ENCODE data around the gene TBCB.

The TBCB gene

GRCh38 chr19:36106441-36106840 lies 8.8 kb upstream of the TBCB start:
- CTCF ChIA-PET = interaction anchor here (0.7 to 1.3 kb wide), 2 partner anchors 20 to 862 kb away, joined by 6 to 7 read pairs; no protein-coding TSS in a partner anchor
- peak overlapping the region; percentile 41; the same call in 1 of the 2 replicates for H3K27ac ChIP-seq (ENCODE audit: extremely low read depth, low read depth, low read length)

GRCh38 chr19:36106991-36107390 lies 8.3 kb upstream of the TBCB start:
- Histone ChIP-seq H3K36me3 (ENCODE audit: control insufficient read depth in 2 of 2, insufficient read depth in 1 of 2, low read length in 2 of 2) (peaks cover 58 to 64% of the 10 kb centered on the region in 2 experiments), H3K9me3 (ENCODE audit: control insufficient read depth, insufficient read depth, low read depth, low read length) (no peaks in the 10 kb centered on the region), H3K27ac (ENCODE audit: extremely low read depth, low read depth, low read length) (peak overlapping the region; percentile 41; the same call in 1 of the 2 replicates), H3K4me3 (ENCODE audit: low read depth, low read length) (no peak overlapping the region), H3K4me1 (ENCODE audit: control insufficient read depth, insufficient read depth, low read length) (no peaks in the 10 kb centered on the region)
- ChIA-PET CTCF (interaction anchor here (3.2 kb wide), 1 partner anchor 46 kb away, joined by 22 read pairs; no protein-coding TSS in a partner anchor), POLR2A (interaction anchor here (1.3 to 2.4 kb wide), 2 partner anchors 9 to 93 kb away, joined by 5 to 22 read pairs; partner anchors contain the start of genes ALKBH6, POLR2I and TBCB)
- TF ChIP-seq SP7 (tag by site-specific recombination; IDR thresholded peaks at IDR 0.05) = peak; percentile 45; the same call in 1 of the 2 replicates
- peak; percentile 98 for TF ChIP-seq ZNF280D (tag by site-specific recombination; IDR thresholded peaks at IDR 0.05)
- peak; percentile 68; the same call in 1 of the 2 replicates for TF ChIP-seq ZNF580 (tag by site-specific recombination; IDR thresholded peaks at IDR 0.05)
- TF ChIP-seq ZNF404 (tag by site-specific recombination; IDR thresholded peaks at IDR 0.05) = no peak
- TF ChIP-seq ZEB2 (tag by site-specific recombination; IDR thresholded peaks at IDR 0.05) = peak; percentile 49; the same call in 1 of the 2 replicates
- TF ChIP-seq YY2 (tag by site-specific recombination; IDR thresholded peaks at IDR 0.05) = peak; percentile 41; the same call in 1 of the 2 replicates
- peak; percentile 50; the same call in 1 of the 2 replicates for TF ChIP-seq ZBTB17 (tag by site-specific recombination; IDR thresholded peaks at IDR 0.05)
- TF ChIP-seq ZSCAN30 (tag by site-specific recombination; IDR thresholded peaks at IDR 0.05) = 0 out of 2 replicates have a peak, but pooled peaks have one; percentile 21
- TF ChIP-seq ZNF791 (tag by site-specific recombination; IDR thresholded peaks at IDR 0.05) = no peak

More at GRCh38 chr19:36106441-36106840, 8.8 kb upstream of the TBCB start:
- TF ChIP-seq ZNF398 (tag by site-specific recombination; IDR thresholded peaks at IDR 0.05) = no peak
- no peak for TF ChIP-seq ZNF416 (tag by site-specific recombination; IDR thresholded peaks at IDR 0.05)
- TF ChIP-seq ZNF600 (tag by site-specific recombination; IDR thresholded peaks at IDR 0.05) = peak; percentile 65; the same call in 1 of the 2 replicates
- POLR2A ChIA-PET = interaction anchor here (0.8 to 2.4 kb wide), 4 partner anchors 9 to 92 kb away, joined by 3 to 22 read pairs (median 5); partner anchors contain the start of genes ALKBH6, POLR2I and TBCB
- Histone ChIP-seq H3K9me3 (ENCODE audit: control insufficient read depth, insufficient read depth, low read depth, low read length) (no peaks in the 10 kb centered on the region), H3K4me3 (ENCODE audit: low read depth, low read length) (no peak overlapping the region), H3K4me1 (ENCODE audit: control insufficient read depth, insufficient read depth, low read length) (no peaks in the 10 kb centered on the region), H3K36me3 (ENCODE audit: control insufficient read depth in 2 of 2, insufficient read depth in 1 of 2, low read length in 2 of 2) (peaks cover 55 to 66% of the 10 kb centered on the region in 2 experiments)

- H3K4me3 ChIP-seq (ENCODE audit: low read depth, low read length) = no peak overlapping the region
- no peaks in the 10 kb centered on the region for H3K9me3 ChIP-seq (ENCODE audit: control insufficient read depth, insufficient read depth, low read depth, low read length)
- peaks cover 4% of the 10 kb centered on the region for H3K4me1 ChIP-seq (ENCODE audit: control insufficient read depth, insufficient read depth, low read length)
- H3K27ac ChIP-seq (ENCODE audit: extremely low read depth, low read depth, low read length) = no peak overlapping the region
- ChIA-PET POLR2A (interaction anchor here (0.6 to 2.8 kb wide), 10 partner anchors 9 to 1752 kb away, joined by 3 to 11 read pairs (median 3); partner anchors contain the start of genes CAPNS1, THAP8 and WDR62), CTCF (interaction anchor here (0.5 to 3.2 kb wide), 4 partner anchors 33 to 1064 kb away, joined by 3 to 22 read pairs (median 4); no protein-coding TSS in a partner anchor)
- TF ChIP-seq ZNF362 (tag by site-specific recombination; IDR thresholded peaks at IDR 0.05) = peak; percentile 82
- peak; percentile 90 for TF ChIP-seq GLIS1 (tag by site-specific recombination; IDR thresholded peaks at IDR 0.05)
- TF ChIP-seq ZNF280D (tag by site-specific recombination; IDR thresholded peaks at IDR 0.05) = peak; percentile 50; the same call in 1 of the 2 replicates
- TF ChIP-seq ZNF404 (tag by site-specific recombination; IDR thresholded peaks at IDR 0.05) = no peak
- no peak for TF ChIP-seq ZNF600 (tag by site-specific recombination; IDR thresholded peaks at IDR 0.05)
- H3K36me3 ChIP-seq (ENCODE audit: control insufficient read depth in 2 of 2, insufficient read depth in 1 of 2, low read length in 2 of 2) = peaks cover 54 to 65% of the 10 kb centered on the region in 2 experiments
These were observed 6.6 kb upstream of the TBCB start for GRCh38 chr19:36108684-36109083.

Measured in HEK293 (cell line).